NCI-H2227 (cell line): ENCODE data around the gene LARGE2.

Experiments
- DNase-seq: peaks from one replicate; lab custom pipeline; 2025; ENCODE audit not compliant: unreplicated experiment; lab: John Stamatoyannopoulos, UW

The LARGE2 gene

GRCh38 chr11:45928535-45929215 is 6.2 kb downstream of the LARGE2 start:
- no peak for DNase-seq

GRCh38 chr11:45929486-45930030 is 7.1 kb downstream of the LARGE2 start:
- DNase-seq: no peak

GRCh38 chr11:45930031-45930794 is 7.8 kb downstream of the LARGE2 start:
- DNase-seq: no peak

- DNase-seq: no peak
Measured at GRCh38 chr11:45930951-45931570, 8.6 kb downstream of the LARGE2 start.

GRCh38 chr11:45931739-45932138 is 9.3 kb downstream of the LARGE2 start:
- no peak for DNase-seq

GRCh38 chr11:45932217-45932616 is 9.8 kb downstream of the LARGE2 start:
- no peak for DNase-seq

- DNase-seq: no peak
Measured at GRCh38 chr11:45933131-45933831, 10.8 kb downstream of the LARGE2 start.

- DNase-seq: no peak
Measured at GRCh38 chr11:45933846-45934579, 11.6 kb downstream of the LARGE2 start.

- DNase-seq: no peak
Measured at GRCh38 chr11:45934580-45935318, 12.3 kb downstream of the LARGE2 start.

GRCh38 chr11:45935349-45936064 is 13.1 kb downstream of the LARGE2 start:
- DNase-seq: no peak

GRCh38 chr11:45936511-45937054 is 14.1 kb downstream of the LARGE2 start:
- no peak for DNase-seq

GRCh38 chr11:45937916-45938315 is 15.5 kb downstream of the LARGE2 start:
- no peak for DNase-seq

GRCh38 chr11:45939836-45940235 is 17.4 kb downstream of the LARGE2 start:
- no peak for DNase-seq

- no peak for DNase-seq
Measured at GRCh38 chr11:45941285-45941684, 18.8 kb downstream of the LARGE2 start.

GRCh38 chr11:45942381-45942780 is 19.9 kb downstream of the LARGE2 start:
- DNase-seq: no peak

- DNase-seq: no peak
Measured at GRCh38 chr11:45945397-45945999, 23.0 kb downstream of the LARGE2 start.

GRCh38 chr11:45947885-45948284 is 25.4 kb downstream of the LARGE2 start:
- DNase-seq: no peak

GRCh38 chr11:45948356-45948755 is 25.9 kb downstream of the LARGE2 start:
- no peak for DNase-seq
